ENCODE measurements around the gene HYCC2. TPM values are rescaled to one million over a fixed set of nuclear protein-coding genes. Genes with fewer than 3 reads are reported as not detected.
"Not testable (repeated sequence)": the region's sequence is repeated elsewhere in the genome, so short reads cannot be mapped to it uniquely, and the experiment has no call there.

The HYCC2 gene
- polyA plus RNA-seq, 1 experiment = 3.0 TPM

GRCh38 chr2:201074996-201075395, 3.5 kb upstream of the HYCC2 start:
- H3K36me3 ChIP-seq (ENCODE audit: control insufficient read depth, insufficient read depth, low read length) = no peaks in the 10 kb centered on the region
- TF ChIP-seq CTCF (IDR thresholded peaks at IDR 0.05; ENCODE audit: insufficient read depth, low read depth, low read length) = no peak
- no peak overlapping the region for H3K4me3 ChIP-seq (ENCODE audit: low read depth, low read length)
- H3K27me3 ChIP-seq (ENCODE audit: control insufficient read depth, insufficient read depth, low read length) = no peaks in the 10 kb centered on the region
- CTCF ChIA-PET = no interaction called here
- DNase-seq (ENCODE audit: low read depth) = no peak
- POLR2A ChIA-PET = no interaction called here

GRCh38 chr2:201073071-201073470, 1.6 kb upstream of the HYCC2 start:
- POLR2A ChIA-PET = no interaction called here
- H3K4me3 ChIP-seq (ENCODE audit: low read depth, low read length) = no peak overlapping the region
- no peaks in the 10 kb centered on the region for H3K36me3 ChIP-seq (ENCODE audit: control insufficient read depth, insufficient read depth, low read length)
- DNase-seq (ENCODE audit: low read depth) = no peak
- TF ChIP-seq CTCF (IDR thresholded peaks at IDR 0.05; ENCODE audit: insufficient read depth, low read depth, low read length) = no peak
- no peaks in the 10 kb centered on the region for H3K27me3 ChIP-seq (ENCODE audit: control insufficient read depth, insufficient read depth, low read length)
- CTCF ChIA-PET = no interaction called here

- Histone ChIP-seq H3K27me3 (ENCODE audit: control insufficient read depth, insufficient read depth, low read length) (no peaks in the 10 kb centered on the region), H3K36me3 (ENCODE audit: control insufficient read depth, insufficient read depth, low read length) (no peaks in the 10 kb centered on the region), H3K4me3 (ENCODE audit: low read depth, low read length) (peak overlapping the region; percentile 99)
- ChIA-PET POLR2A (no interaction called here), CTCF (interaction anchor here (7.1 kb wide), 1 partner anchor 166 kb away, joined by 87 read pairs; no protein-coding TSS in a partner anchor)
- DNase-seq (ENCODE audit: low read depth) = no peak
- no peak for TF ChIP-seq CTCF (IDR thresholded peaks at IDR 0.05; ENCODE audit: insufficient read depth, low read depth, low read length)
Observed at GRCh38 chr2:201072201-201072530, 695 bp upstream of the HYCC2 start.

GRCh38 chr2:201070948-201071478, 458 bp downstream of the HYCC2 start:
- ChIA-PET CTCF (interaction anchor here (0.7 to 7.1 kb wide), 7 partner anchors 84 to 380 kb away, joined by 3 to 87 read pairs (median 4); partner anchors contain the start of genes STRADB and TRAK2), POLR2A (no interaction called here)
- H3K4me3 ChIP-seq (ENCODE audit: low read depth, low read length) = peak overlapping the region; percentile 99
- no peaks in the 10 kb centered on the region for H3K27me3 ChIP-seq (ENCODE audit: control insufficient read depth, insufficient read depth, low read length)
- no peak for DNase-seq (ENCODE audit: low read depth)
- no peak for TF ChIP-seq CTCF (IDR thresholded peaks at IDR 0.05; ENCODE audit: insufficient read depth, low read depth, low read length)
- H3K36me3 ChIP-seq (ENCODE audit: control insufficient read depth, insufficient read depth, low read length) = no peaks in the 10 kb centered on the region

GRCh38 chr2:201064797-201065329, 6.6 kb downstream of the HYCC2 start:
- Histone ChIP-seq H3K4me3 (ENCODE audit: low read depth, low read length) (no peak overlapping the region), H3K36me3 (ENCODE audit: control insufficient read depth, insufficient read depth, low read length) (no peaks in the 10 kb centered on the region), H3K27me3 (ENCODE audit: control insufficient read depth, insufficient read depth, low read length) (no peaks in the 10 kb centered on the region)
- CTCF ChIA-PET = interaction anchor here (1.1 kb wide), 3 partner anchors 40 to 163 kb away, joined by 3 to 4 read pairs (median 3); partner anchors contain the start of gene ORC2
- no peak for DNase-seq (ENCODE audit: low read depth)
- no peak for TF ChIP-seq CTCF (IDR thresholded peaks at IDR 0.05; ENCODE audit: insufficient read depth, low read depth, low read length)
- POLR2A ChIA-PET = no interaction called here

GRCh38 chr2:201063516-201063915, 8.0 kb downstream of the HYCC2 start:
- H3K36me3 ChIP-seq (ENCODE audit: control insufficient read depth, insufficient read depth, low read length); H3K4me3 ChIP-seq (ENCODE audit: low read depth, low read length); DNase-seq (ENCODE audit: low read depth); POLR2A ChIA-PET; H3K27me3 ChIP-seq (ENCODE audit: control insufficient read depth, insufficient read depth, low read length): not testable (repeated sequence)
- CTCF ChIA-PET = interaction anchor here (0.7 to 1.7 kb wide), 3 partner anchors 95 to 699 kb away, joined by 3 to 4 read pairs (median 3); partner anchors contain the start of gene ORC2

Measured in BJ (cell line).